ENCODE data around the gene MT1M.

GRCh38 chr16:56600398-56600999, 32.0 kb upstream of the MT1M start:
- TF ChIP-seq, protein P1, sequence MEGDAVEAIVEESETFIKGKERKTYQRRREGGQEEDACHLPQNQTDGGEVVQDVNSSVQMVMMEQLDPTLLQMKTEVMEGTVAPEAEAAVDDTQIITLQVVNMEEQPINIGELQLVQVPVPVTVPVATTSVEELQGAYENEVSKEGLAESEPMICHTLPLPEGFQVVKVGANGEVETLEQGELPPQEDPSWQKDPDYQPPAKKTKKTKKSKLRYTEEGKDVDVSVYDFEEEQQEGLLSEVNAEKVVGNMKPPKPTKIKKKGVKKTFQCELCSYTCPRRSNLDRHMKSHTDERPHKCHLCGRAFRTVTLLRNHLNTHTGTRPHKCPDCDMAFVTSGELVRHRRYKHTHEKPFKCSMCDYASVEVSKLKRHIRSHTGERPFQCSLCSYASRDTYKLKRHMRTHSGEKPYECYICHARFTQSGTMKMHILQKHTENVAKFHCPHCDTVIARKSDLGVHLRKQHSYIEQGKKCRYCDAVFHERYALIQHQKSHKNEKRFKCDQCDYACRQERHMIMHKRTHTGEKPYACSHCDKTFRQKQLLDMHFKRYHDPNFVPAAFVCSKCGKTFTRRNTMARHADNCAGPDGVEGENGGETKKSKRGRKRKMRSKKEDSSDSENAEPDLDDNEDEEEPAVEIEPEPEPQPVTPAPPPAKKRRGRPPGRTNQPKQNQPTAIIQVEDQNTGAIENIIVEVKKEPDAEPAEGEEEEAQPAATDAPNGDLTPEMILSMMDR (conservative IDR thresholded peaks at IDR 0.05 in 1 of 2, IDR thresholded peaks at IDR 0.05 in 1 of 2; ENCODE audit: low read depth in 1 of 2, low read length in 2 of 2) = peak; percentile 50 to 81
- no peak for TF ChIP-seq EZH2 (IDR thresholded peaks at IDR 0.05; ENCODE audit: low read length, missing control alignments)
